OCI-M1 (cell line): ENCODE data around the gene CD248.
"Not testable (repeated sequence)": the region's sequence is repeated elsewhere in the genome, so short reads cannot be mapped to it uniquely, and the experiment has no call there.

Experiments used
- DNase-seq: peaks from one replicate; lab custom pipeline; 2025; lab: John Stamatoyannopoulos, UW

Gene CD248

GRCh38 chr11:66313321-66314185 lies 3.3 kb downstream of the CD248 start:
- DNase-seq: no peak

- DNase-seq: peak; percentile 98
Measured at GRCh38 chr11:66312549-66313320, 4.1 kb downstream of the CD248 start.

- peak; percentile 97 for DNase-seq
Measured at GRCh38 chr11:66311965-66312548, 4.8 kb downstream of the CD248 start.

- no peak for DNase-seq
Measured at GRCh38 chr11:66311470-66311964, 5.3 kb downstream of the CD248 start.

- DNase-seq: not testable (repeated sequence)
Measured at GRCh38 chr11:66310803-66311440, 5.9 kb downstream of the CD248 start.

GRCh38 chr11:66310324-66310723 lies 6.5 kb downstream of the CD248 start:
- no peak for DNase-seq

- peak; percentile 9 for DNase-seq
Measured at GRCh38 chr11:66309475-66309874, 7.4 kb downstream of the CD248 start.

GRCh38 chr11:66302656-66303055 lies 14.2 kb downstream of the CD248 start:
- DNase-seq: no peak

GRCh38 chr11:66299186-66299585 lies 17.7 kb downstream of the CD248 start:
- no peak for DNase-seq

GRCh38 chr11:66297610-66298009 lies 19.2 kb downstream of the CD248 start:
- no peak for DNase-seq

GRCh38 chr11:66294626-66295620 lies 21.9 kb downstream of the CD248 start:
- no peak for DNase-seq

GRCh38 chr11:66293777-66294625 lies 22.8 kb downstream of the CD248 start:
- no peak for DNase-seq

GRCh38 chr11:66293352-66293751 lies 23.5 kb downstream of the CD248 start:
- no peak for DNase-seq

GRCh38 chr11:66292543-66293332 lies 24.1 kb downstream of the CD248 start:
- DNase-seq: no peak

- DNase-seq: no peak
Measured at GRCh38 chr11:66291706-66292542, 24.9 kb downstream of the CD248 start, which contains the start of gene TMEM151A. Gene TMEM151A, plus strand, starts transcription at chr11:66291894. Its CDS starts 120 bp downstream, at chr11:66292014.

GRCh38 chr11:66291303-66291705 lies 25.5 kb downstream of the CD248 start:
- no peak for DNase-seq

GRCh38 chr11:66290330-66290621 lies 26.6 kb downstream of the CD248 start:
- DNase-seq: no peak
